Measurements from ENCODE around the gene DNASE1L1. TPM values are rescaled to one million over a fixed set of nuclear protein-coding genes. Genes with fewer than 3 reads are reported as not detected.
"Not testable (repeated sequence)": the region's sequence is repeated elsewhere in the genome, so short reads cannot be mapped to it uniquely, and the experiment has no call there.

Gene DNASE1L1
- total RNA-seq, 1 donor from 2014 or later: 15.3 TPM

DNA sequence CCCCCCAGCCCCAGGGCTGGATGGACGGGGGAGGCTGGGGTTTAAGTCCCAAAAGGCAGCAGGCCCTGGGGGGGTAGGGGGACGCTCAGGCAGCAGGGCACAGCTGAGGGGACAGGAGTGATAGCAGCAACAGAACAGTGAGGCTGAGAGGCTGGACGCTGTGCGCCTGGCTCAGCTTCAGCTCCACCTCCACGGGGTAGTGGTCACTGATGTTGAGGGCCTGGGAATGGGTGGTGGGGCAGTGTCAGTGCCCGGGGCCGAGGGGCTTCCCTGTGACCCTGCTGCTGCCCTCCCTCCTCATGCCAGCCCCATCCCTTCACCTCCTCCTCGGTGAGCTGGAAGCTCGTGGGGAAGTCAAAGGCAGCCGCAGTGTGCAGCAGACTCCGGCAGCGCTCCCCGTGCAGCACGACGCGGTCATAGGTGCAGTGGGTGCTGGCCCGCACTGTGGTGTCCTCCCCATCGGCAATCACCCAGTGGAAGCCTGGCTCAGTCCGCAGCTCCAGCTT lies 6.4 kb downstream of the DNASE1L1 start:
- ChIA-PET POLR2A (interaction anchor here (1.5 kb wide), 1 partner anchor 87 kb away, joined by 5 read pairs; the partner anchor contains the start of gene SLC10A3), CTCF (no interaction called here)
- H3K9me3 Mint-ChIP-seq: no peaks in the 10 kb centered on the region
- intact Hi-C loops (cut with micrococcal nuclease): no loop called here
- TF ChIP-seq, protein P1, sequence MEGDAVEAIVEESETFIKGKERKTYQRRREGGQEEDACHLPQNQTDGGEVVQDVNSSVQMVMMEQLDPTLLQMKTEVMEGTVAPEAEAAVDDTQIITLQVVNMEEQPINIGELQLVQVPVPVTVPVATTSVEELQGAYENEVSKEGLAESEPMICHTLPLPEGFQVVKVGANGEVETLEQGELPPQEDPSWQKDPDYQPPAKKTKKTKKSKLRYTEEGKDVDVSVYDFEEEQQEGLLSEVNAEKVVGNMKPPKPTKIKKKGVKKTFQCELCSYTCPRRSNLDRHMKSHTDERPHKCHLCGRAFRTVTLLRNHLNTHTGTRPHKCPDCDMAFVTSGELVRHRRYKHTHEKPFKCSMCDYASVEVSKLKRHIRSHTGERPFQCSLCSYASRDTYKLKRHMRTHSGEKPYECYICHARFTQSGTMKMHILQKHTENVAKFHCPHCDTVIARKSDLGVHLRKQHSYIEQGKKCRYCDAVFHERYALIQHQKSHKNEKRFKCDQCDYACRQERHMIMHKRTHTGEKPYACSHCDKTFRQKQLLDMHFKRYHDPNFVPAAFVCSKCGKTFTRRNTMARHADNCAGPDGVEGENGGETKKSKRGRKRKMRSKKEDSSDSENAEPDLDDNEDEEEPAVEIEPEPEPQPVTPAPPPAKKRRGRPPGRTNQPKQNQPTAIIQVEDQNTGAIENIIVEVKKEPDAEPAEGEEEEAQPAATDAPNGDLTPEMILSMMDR (IDR thresholded peaks at IDR 0.05): no peak
- H3K4me1 Mint-ChIP-seq: peaks cover 22% of the 10 kb centered on the region
- H3K27ac Mint-ChIP-seq: no peak overlapping the region
- H3K36me3 Mint-ChIP-seq (ENCODE audit: low read depth): peaks cover 44% of the 10 kb centered on the region
- H3K4me3 Mint-ChIP-seq: no peak overlapping the region
- no peaks in the 10 kb centered on the region for H3K27me3 Mint-ChIP-seq
- no peak for DNase-seq
- ATAC-seq (ENCODE audit: low read depth): no peak

DNA sequence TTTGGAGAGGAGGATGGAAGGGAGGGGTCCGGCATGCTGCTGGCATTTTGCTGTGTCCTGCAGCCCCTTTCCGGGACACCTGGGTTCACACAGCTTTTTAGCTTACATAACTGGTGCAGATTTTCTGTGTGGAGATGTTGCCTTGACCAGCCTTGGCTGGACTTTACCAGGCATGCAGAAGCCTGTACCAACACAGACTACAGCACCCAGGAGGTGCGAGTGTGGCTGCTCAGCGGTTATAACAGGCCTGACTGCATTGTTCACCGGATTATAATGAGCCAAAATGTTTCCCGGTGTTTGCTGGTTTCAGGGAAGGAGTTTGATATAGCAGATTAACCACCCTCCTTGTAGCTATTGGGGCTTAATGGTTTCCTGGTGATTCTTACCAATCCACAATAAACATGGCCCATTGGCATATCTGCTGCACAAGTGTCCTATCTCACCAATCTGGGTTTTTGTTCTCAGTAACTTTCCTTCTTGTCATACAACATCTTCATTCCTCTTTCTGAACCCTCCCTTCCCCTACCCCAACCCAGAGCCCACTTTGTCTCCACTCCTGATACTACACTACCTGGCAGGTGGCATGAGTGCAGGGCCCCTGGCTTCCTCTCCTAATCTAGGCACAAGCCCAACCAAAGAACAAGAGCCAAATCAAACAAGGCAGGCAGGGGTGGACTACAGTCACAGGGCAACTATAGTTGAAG lies 7.0 kb downstream of the DNASE1L1 start:
- POLR2A ChIA-PET: interaction anchor here (0.5 to 1.5 kb wide), 2 partner anchors 22 to 88 kb away, joined by 5 to 6 read pairs; partner anchors contain the start of gene SLC10A3
- intact Hi-C loops (cut with micrococcal nuclease): loop anchor here (1.0 kb wide), 1 partner anchor 7 kb away; the partner anchor contains the start of gene DNASE1L1

DNA sequence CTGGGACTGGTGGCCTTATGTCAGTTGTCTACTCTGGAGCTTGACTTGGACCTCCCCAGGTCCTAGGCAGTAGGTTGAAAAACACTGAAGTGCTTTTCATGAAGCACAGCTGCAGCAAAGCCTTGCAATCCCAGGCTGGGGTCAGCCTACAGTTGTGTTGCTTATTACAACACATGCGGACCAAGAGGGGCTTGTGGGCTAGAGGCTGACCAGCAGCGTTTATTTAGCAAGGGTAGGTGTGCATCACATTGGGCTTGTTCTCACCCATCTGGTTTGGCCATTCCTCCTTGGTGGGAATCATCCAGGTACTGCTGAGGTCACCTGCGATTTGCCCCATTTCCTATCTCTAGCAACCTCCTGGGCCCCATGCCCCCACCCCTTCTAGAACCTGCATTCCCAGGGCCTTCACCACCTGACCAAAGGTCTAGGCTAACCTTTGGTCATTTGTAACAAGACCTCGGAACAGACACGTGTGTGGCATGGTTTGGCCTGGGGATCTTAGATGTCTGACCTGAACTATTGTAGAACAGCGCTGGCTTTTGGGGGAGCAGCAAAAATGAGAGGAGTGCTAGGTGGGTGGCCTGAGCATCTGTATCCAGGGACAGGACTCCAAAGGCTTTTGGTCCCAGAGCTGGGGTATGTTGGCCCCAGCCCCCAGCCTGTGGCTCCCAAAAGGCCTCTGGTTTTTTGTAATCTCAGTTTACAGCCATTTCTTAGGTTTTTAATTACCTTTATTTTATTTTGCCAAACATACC lies 7.8 kb downstream of the DNASE1L1 start:
- ChIA-PET POLR2A (interaction anchor here (0.5 to 6.2 kb wide), 3 partner anchors 8 to 89 kb away, joined by 5 to 125 read pairs (median 6); partner anchors contain the start of genes DNASE1L1, SLC10A3 and TAFAZZIN), CTCF (interaction anchor here (2.3 kb wide), 1 partner anchor 126 kb away, joined by 6 read pairs; no protein-coding TSS in a partner anchor)
- no peak for ATAC-seq (ENCODE audit: low read depth)

More for the DNA sequence above, 7.0 kb downstream of the DNASE1L1 start:
- H3K4me3 Mint-ChIP-seq: no peak overlapping the region
- H3K36me3 Mint-ChIP-seq (ENCODE audit: low read depth): peaks cover 44% of the 10 kb centered on the region
- ATAC-seq (ENCODE audit: low read depth) (no peak), DNase-seq (no peak)
- TF ChIP-seq, protein P1 (IDR thresholded peaks at IDR 0.05): no peak
- H3K27ac Mint-ChIP-seq: peak overlapping the region; percentile 46
- CTCF ChIA-PET: no interaction called here
- H3K9me3 Mint-ChIP-seq: no peaks in the 10 kb centered on the region
- peaks cover 23% of the 10 kb centered on the region for H3K4me1 Mint-ChIP-seq
- H3K27me3 Mint-ChIP-seq: no peaks in the 10 kb centered on the region

DNA sequence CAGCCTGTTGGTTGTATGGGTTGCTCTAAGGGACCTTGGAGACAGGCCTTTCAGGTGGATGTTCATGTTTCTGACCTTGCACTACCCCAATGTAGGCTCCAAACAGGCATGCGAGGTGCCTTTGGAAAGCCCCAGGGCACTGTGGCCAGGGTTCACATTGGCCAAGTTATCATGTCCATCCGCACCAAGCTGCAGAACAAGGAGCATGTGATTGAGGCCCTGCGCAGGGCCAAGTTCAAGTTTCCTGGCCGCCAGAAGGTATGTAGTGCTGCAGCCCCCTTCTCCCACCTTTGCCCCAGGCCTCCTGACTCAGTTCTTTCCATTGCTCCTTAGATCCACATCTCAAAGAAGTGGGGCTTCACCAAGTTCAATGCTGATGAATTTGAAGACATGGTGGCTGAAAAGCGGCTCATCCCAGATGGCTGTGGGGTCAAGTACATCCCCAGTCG lies 8.7 kb downstream of the DNASE1L1 start:
- H3K27ac Mint-ChIP-seq; H3K27me3 Mint-ChIP-seq; DNase-seq; H3K9me3 Mint-ChIP-seq; intact Hi-C loops (cut with micrococcal nuclease); ATAC-seq (ENCODE audit: low read depth): not testable (repeated sequence)
- Mint-ChIP-seq H3K36me3 (ENCODE audit: low read depth) (peaks cover 44% of the 10 kb centered on the region), H3K4me1 (peaks cover 26% of the 10 kb centered on the region), H3K4me3 (peak overlapping the region; percentile 97)
- POLR2A ChIA-PET: interaction anchor here (1.2 to 6.2 kb wide), 5 partner anchors 9 to 58 kb away, joined by 5 to 125 read pairs (median 27); partner anchors contain the start of genes DNASE1L1, EMD, PLXNA3 and TAFAZZIN
- CTCF ChIA-PET: interaction anchor here (2.3 kb wide), 1 partner anchor 127 kb away, joined by 6 read pairs; no protein-coding TSS in a partner anchor

More for the DNA sequence above, 7.8 kb downstream of the DNASE1L1 start:
- intact Hi-C loops (cut with micrococcal nuclease): loop anchor here (1.0 kb wide), 1 partner anchor 8 kb away; the partner anchor contains the start of gene DNASE1L1
- H3K36me3 Mint-ChIP-seq (ENCODE audit: low read depth): peaks cover 44% of the 10 kb centered on the region
- no peaks in the 10 kb centered on the region for H3K27me3 Mint-ChIP-seq
- H3K4me1 Mint-ChIP-seq: peaks cover 26% of the 10 kb centered on the region
- no peak for DNase-seq
- peak overlapping the region; percentile 61 for H3K27ac Mint-ChIP-seq
- H3K9me3 Mint-ChIP-seq: no peaks in the 10 kb centered on the region
- TF ChIP-seq, protein P1 (IDR thresholded peaks at IDR 0.05): no peak
- H3K4me3 Mint-ChIP-seq: peak overlapping the region; percentile 38

Data from activated B cell treated with CpG ODN at 0.5 μM for 24 hours (primary cell).